ENCODE data around the gene ZNF468. TPM values are rescaled to one million over a fixed set of nuclear protein-coding genes. Genes with fewer than 3 reads are reported as not detected.
A peak's percentile ranks its signal among the peaks of the same experiment; 100 is the strongest.
"Not testable (repeated sequence)": the region's sequence is repeated elsewhere in the genome, so short reads cannot be mapped to it uniquely, and the experiment has no call there.

Gene ZNF468
- total RNA-seq, 1 donor from 2014 or later: 12.9 TPM

DNA sequence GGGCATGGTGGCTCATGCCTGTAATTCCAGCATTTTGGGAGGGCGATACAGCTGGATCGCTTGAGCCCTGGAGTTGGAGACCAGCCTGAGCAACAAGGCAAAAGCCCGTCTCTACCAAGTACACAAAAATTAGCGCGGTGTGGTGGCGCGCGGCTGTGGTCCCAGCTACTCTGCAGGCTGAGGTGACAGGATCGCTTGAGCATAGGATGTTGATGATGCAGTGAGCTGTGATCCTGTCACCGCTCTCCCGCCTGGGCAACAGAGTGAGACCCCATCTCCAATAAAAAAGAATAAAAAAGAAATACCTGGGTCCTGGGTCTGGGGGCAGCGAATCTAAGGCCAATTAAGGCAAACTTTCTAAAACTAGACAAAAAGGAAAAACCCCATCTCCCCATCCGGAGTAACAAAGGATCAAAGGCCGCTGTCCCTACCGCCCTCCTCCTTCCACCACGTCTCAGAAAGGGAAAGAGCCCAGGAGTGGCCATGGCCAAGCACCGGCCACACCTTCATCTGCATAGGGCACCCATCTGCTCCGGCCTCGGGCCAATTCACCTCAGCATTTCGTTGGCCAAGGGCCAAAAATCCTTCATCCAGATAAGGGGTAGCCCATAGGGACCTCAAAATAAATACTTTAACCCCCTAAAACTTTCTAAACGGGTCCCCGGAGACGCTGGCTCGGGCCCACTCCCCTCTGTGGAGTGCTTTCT, 39.2 kb upstream of the ZNF468 start:
- Histone ChIP-seq H3K27ac (peak overlapping the region; percentile 94), H3K4me1 (peaks cover 12% of the 10 kb centered on the region), H3K27me3 (ENCODE audit: low read depth) (no peaks in the 10 kb centered on the region), H3K4me3 (peak overlapping the region; percentile 93), H3K36me3 (peaks cover 18% of the 10 kb centered on the region), H3K9me3 (no peaks in the 10 kb centered on the region)
- TF ChIP-seq, protein P1, sequence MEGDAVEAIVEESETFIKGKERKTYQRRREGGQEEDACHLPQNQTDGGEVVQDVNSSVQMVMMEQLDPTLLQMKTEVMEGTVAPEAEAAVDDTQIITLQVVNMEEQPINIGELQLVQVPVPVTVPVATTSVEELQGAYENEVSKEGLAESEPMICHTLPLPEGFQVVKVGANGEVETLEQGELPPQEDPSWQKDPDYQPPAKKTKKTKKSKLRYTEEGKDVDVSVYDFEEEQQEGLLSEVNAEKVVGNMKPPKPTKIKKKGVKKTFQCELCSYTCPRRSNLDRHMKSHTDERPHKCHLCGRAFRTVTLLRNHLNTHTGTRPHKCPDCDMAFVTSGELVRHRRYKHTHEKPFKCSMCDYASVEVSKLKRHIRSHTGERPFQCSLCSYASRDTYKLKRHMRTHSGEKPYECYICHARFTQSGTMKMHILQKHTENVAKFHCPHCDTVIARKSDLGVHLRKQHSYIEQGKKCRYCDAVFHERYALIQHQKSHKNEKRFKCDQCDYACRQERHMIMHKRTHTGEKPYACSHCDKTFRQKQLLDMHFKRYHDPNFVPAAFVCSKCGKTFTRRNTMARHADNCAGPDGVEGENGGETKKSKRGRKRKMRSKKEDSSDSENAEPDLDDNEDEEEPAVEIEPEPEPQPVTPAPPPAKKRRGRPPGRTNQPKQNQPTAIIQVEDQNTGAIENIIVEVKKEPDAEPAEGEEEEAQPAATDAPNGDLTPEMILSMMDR (IDR thresholded peaks at IDR 0.05): no peak
- ATAC-seq: peak; percentile 76 to 80
- intact Hi-C loops (cut with DNase I): no loop called here
- DNase-seq: peak; percentile 53

DNA sequence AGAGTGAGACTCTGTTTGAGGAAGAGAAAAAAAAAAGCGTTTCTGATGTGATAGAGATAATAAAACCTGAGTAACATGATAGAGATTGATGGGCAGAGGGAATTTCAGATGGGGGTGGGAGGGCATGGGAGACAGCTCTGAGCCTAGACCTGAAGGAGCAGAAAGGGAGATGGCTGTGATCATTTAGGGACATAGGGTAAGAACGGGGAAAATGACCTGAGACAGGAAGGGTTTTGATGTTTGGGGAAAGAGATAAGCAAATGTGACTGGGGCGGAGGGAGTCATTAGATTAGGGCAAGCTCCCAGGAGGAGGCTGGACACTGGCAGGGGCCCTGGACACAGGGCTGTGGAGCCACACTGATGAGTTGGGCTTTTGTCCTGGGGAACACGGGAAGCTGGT, 33.9 kb upstream of the ZNF468 start:
- H3K4me3 ChIP-seq: no peak overlapping the region
- intact Hi-C loops (cut with DNase I): no loop called here
- H3K27ac ChIP-seq: no peak overlapping the region
- TF ChIP-seq, protein P1 (IDR thresholded peaks at IDR 0.05): no peak
- ATAC-seq (no peak), DNase-seq (no peak)
- no peaks in the 10 kb centered on the region for H3K27me3 ChIP-seq (ENCODE audit: low read depth)
- peaks cover 6% of the 10 kb centered on the region for H3K4me1 ChIP-seq
- peaks cover 64% of the 10 kb centered on the region for H3K36me3 ChIP-seq
- H3K9me3 ChIP-seq: peaks cover 3% of the 10 kb centered on the region

DNA sequence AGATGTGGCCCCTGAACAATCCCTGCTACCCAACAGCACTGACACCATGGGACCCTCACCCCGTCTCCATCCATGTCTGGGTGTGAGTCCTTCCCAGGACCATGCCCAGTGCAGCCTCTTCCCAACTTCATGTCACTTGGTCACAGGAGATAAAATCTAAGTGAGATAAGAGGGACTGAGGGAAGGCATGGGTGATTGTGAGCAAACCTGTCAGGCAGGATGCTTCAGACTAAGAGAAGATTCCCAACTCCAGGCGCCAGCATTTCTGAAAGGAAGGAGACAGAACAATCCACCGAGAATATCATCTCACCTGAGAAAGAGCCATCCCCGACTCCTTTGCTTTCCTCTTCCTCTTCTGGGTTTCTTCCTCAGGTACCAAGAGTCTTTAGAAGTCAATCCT, 32.5 kb upstream of the ZNF468 start:
- intact Hi-C loops (cut with DNase I): no loop called here
- DNase-seq (no peak), ATAC-seq (no peak)
- no peaks in the 10 kb centered on the region for H3K4me1 ChIP-seq
- H3K27ac ChIP-seq: no peak overlapping the region
- H3K27me3 ChIP-seq (ENCODE audit: low read depth): no peaks in the 10 kb centered on the region
- H3K36me3 ChIP-seq: peaks cover 77% of the 10 kb centered on the region
- TF ChIP-seq, protein P1 (IDR thresholded peaks at IDR 0.05): no peak
- H3K4me3 ChIP-seq: no peak overlapping the region
- H3K9me3 ChIP-seq: peaks cover 4% of the 10 kb centered on the region

DNA sequence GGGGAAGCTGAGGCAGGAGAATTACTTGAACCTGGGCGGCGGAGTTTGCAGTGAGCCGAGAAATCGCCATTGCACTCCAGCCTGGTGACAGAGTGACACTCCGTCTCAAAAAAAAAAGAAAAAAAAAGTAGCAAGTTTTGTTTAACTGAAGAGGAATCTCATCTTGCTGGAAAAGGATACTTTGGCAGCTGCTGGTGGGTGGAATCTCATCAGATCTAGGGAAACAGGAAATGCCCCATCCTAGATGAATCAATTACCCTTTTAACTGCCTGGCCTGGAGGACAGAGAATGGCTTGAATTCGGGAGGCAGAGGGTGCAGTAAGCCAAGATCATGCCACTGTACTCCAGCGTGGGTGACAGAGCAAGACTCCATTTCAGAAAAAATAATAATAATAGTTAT, 31.7 kb upstream of the ZNF468 start:
- Histone ChIP-seq H3K27me3 (ENCODE audit: low read depth) (no peaks in the 10 kb centered on the region), H3K9me3 (peaks cover 4% of the 10 kb centered on the region), H3K4me1 (no peaks in the 10 kb centered on the region), H3K27ac (no peak overlapping the region), H3K4me3 (no peak overlapping the region), H3K36me3 (peaks cover 80% of the 10 kb centered on the region)
- intact Hi-C loops (cut with DNase I): no loop called here
- TF ChIP-seq, protein P1 (IDR thresholded peaks at IDR 0.05): no peak
- no peak for ATAC-seq
- no peak for DNase-seq

DNA sequence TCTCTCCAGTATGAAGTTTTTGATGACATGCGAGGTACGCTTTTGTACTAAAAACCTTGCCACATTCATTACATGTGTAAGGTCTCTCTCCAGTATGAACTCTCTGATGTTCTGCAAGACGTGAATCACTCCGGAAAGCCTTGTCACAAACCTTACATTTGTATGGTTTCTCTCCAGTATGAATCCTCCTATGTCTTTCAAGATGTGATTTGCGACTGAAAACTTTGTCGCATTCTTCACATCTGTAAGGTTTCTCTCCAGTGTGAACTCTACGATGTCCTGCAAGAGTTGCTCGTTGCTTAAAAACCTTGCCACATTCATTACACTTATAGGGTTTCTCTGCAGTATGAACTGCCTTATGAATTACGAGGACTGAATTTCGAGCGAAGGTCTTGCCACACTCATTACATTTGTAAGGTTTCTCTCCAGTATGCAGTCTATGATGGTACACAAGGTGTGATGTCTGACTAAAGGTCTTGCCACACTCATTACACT, 23.5 kb upstream of the ZNF468 start:
- H3K9me3 ChIP-seq: peaks cover 59% of the 10 kb centered on the region
- intact Hi-C loops (cut with DNase I): no loop called here
- H3K27me3 ChIP-seq (ENCODE audit: low read depth): no peaks in the 10 kb centered on the region
- ATAC-seq (no peak), DNase-seq (no peak)
- no peaks in the 10 kb centered on the region for H3K4me1 ChIP-seq
- H3K27ac ChIP-seq: no peak overlapping the region
- TF ChIP-seq, protein P1 (IDR thresholded peaks at IDR 0.05): no peak
- peaks cover 74% of the 10 kb centered on the region for H3K36me3 ChIP-seq
- no peak overlapping the region for H3K4me3 ChIP-seq

DNA sequence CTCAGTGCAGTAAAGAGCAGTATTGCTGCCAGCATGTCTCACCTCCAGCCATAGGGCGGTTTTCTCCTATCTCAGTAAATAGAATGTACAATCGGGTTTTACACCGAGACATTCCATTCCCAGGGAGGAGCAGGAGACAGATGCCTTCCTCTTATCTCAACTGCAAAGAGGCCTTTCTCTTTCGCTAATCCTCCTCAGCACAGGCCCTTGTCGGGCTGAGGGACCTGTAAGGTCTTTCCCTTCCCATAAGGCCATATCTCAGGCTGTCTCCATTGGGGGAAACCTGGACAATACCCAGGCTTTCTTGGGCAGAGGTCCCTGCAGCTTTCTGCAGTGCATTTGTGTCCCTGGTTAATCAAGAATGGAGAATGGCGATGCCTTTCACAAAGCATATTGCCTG, 15.6 kb upstream of the ZNF468 start:
- DNase-seq; H3K4me1 ChIP-seq; H3K27me3 ChIP-seq (ENCODE audit: low read depth); H3K4me3 ChIP-seq; ATAC-seq; H3K36me3 ChIP-seq; intact Hi-C loops (cut with DNase I); H3K27ac ChIP-seq; H3K9me3 ChIP-seq: not testable (repeated sequence)
